Activated T-cell treated with anti-CD3 and anti-CD28 coated beads, Interleukin-2, amount 50 U/mL, for 24 hours (primary cell): Measurements from ENCODE around the gene LNPEP.

Experiments
- DNase-seq: peaks from one replicate; pipeline ENCODE4 v3.0.0-alpha.2; 2020
- H3K27ac Mint-ChIP-seq: 2 replicates; pipeline ENCODE4 v1.8.0; 2020; ENCODE audit warnings: mild to moderate bottlenecking, mixed read lengths
- H3K27me3 Mint-ChIP-seq: 2 replicates; pipeline ENCODE4 v1.8.0; 2020; ENCODE audit warnings: mixed read lengths
- H3K36me3 Mint-ChIP-seq: 2 replicates; pipeline ENCODE4 v1.8.0; 2020; ENCODE audit warnings: low read depth, mixed read lengths
- H3K4me1 Mint-ChIP-seq: 2 replicates; pipeline ENCODE4 v1.8.0; 2020; ENCODE audit warnings: low read depth, mixed read lengths
- H3K4me3 Mint-ChIP-seq: 2 replicates; pipeline ENCODE4 v1.8.0; 2020; ENCODE audit warnings: mild to moderate bottlenecking, moderate library complexity, mixed read lengths
- H3K9me3 Mint-ChIP-seq: 2 replicates; pipeline ENCODE4 v1.8.0; 2020; ENCODE audit warnings: mixed read lengths

The LNPEP gene

GRCh38 chr5:96990102-96990501 lies 54.2 kb downstream of the LNPEP start:
- H3K36me3 Mint-ChIP-seq: peaks cover 88% of the 10 kb centered on the region
- H3K4me3 Mint-ChIP-seq: no peak overlapping the region
- H3K4me1 Mint-ChIP-seq: peaks cover 58% of the 10 kb centered on the region
- H3K27ac Mint-ChIP-seq: no peak overlapping the region
- no peaks in the 10 kb centered on the region for H3K27me3 Mint-ChIP-seq
- DNase-seq: no peak
- no peaks in the 10 kb centered on the region for H3K9me3 Mint-ChIP-seq

GRCh38 chr5:96991708-96992107 lies 55.8 kb downstream of the LNPEP start:
- Mint-ChIP-seq H3K4me3 (no peak overlapping the region), H3K27me3 (no peaks in the 10 kb centered on the region), H3K4me1 (peaks cover 44% of the 10 kb centered on the region), H3K36me3 (peaks cover 85% of the 10 kb centered on the region), H3K27ac (peak overlapping the region; percentile 23), H3K9me3 (no peaks in the 10 kb centered on the region)
- no peak for DNase-seq

GRCh38 chr5:96993760-96994159 lies 57.9 kb downstream of the LNPEP start:
- Mint-ChIP-seq H3K4me1 (peaks cover 45% of the 10 kb centered on the region), H3K4me3 (no peak overlapping the region), H3K27me3 (no peaks in the 10 kb centered on the region), H3K36me3 (peaks cover 82% of the 10 kb centered on the region), H3K9me3 (no peaks in the 10 kb centered on the region), H3K27ac (no peak overlapping the region)
- DNase-seq: no peak

GRCh38 chr5:96994493-96994892 lies 58.6 kb downstream of the LNPEP start:
- Mint-ChIP-seq H3K27ac (peak overlapping the region; percentile 62), H3K36me3 (peaks cover 86% of the 10 kb centered on the region), H3K4me3 (no peak overlapping the region), H3K4me1 (peaks cover 48% of the 10 kb centered on the region), H3K27me3 (no peaks in the 10 kb centered on the region), H3K9me3 (no peaks in the 10 kb centered on the region)
- DNase-seq: no peak

GRCh38 chr5:96995419-96995818 lies 59.5 kb downstream of the LNPEP start:
- peak overlapping the region; percentile 56 for H3K27ac Mint-ChIP-seq
- no peaks in the 10 kb centered on the region for H3K9me3 Mint-ChIP-seq
- H3K4me1 Mint-ChIP-seq: peaks cover 42% of the 10 kb centered on the region
- H3K27me3 Mint-ChIP-seq: no peaks in the 10 kb centered on the region
- no peak overlapping the region for H3K4me3 Mint-ChIP-seq
- no peak for DNase-seq
- peaks cover 76% of the 10 kb centered on the region for H3K36me3 Mint-ChIP-seq

GRCh38 chr5:96997265-96997859 lies 61.5 kb downstream of the LNPEP start:
- Mint-ChIP-seq H3K4me3 (no peak overlapping the region), H3K36me3 (peaks cover 57% of the 10 kb centered on the region)
- no peak for DNase-seq

GRCh38 chr5:96999856-97000255 lies 64.0 kb downstream of the LNPEP start:
- H3K36me3 Mint-ChIP-seq: peaks cover 33% of the 10 kb centered on the region
- no peak overlapping the region for H3K4me3 Mint-ChIP-seq
- no peaks in the 10 kb centered on the region for H3K27me3 Mint-ChIP-seq
- H3K4me1 Mint-ChIP-seq: peaks cover 17% of the 10 kb centered on the region
- H3K27ac Mint-ChIP-seq: no peak overlapping the region
- no peak for DNase-seq
- no peaks in the 10 kb centered on the region for H3K9me3 Mint-ChIP-seq

More at GRCh38 chr5:96997265-96997859, 61.5 kb downstream of the LNPEP start:
- Mint-ChIP-seq H3K27ac (no peak overlapping the region), H3K4me1 (peaks cover 35% of the 10 kb centered on the region), H3K9me3 (no peaks in the 10 kb centered on the region), H3K27me3 (no peaks in the 10 kb centered on the region)

GRCh38 chr5:97000391-97000790 lies 64.5 kb downstream of the LNPEP start:
- Mint-ChIP-seq H3K9me3 (no peaks in the 10 kb centered on the region), H3K27ac (no peak overlapping the region), H3K4me1 (peaks cover 14% of the 10 kb centered on the region), H3K27me3 (no peaks in the 10 kb centered on the region), H3K4me3 (no peak overlapping the region), H3K36me3 (peaks cover 28% of the 10 kb centered on the region)
- no peak for DNase-seq

- Mint-ChIP-seq H3K9me3 (no peaks in the 10 kb centered on the region), H3K27ac (no peak overlapping the region), H3K36me3 (peaks cover 33% of the 10 kb centered on the region), H3K4me3 (no peak overlapping the region), H3K4me1 (peaks cover 18% of the 10 kb centered on the region), H3K27me3 (no peaks in the 10 kb centered on the region)
- DNase-seq: no peak
These were observed 67.1 kb downstream of the LNPEP start for GRCh38 chr5:97002983-97003382.

GRCh38 chr5:97004423-97005060 lies 68.7 kb downstream of the LNPEP start:
- no peak overlapping the region for H3K4me3 Mint-ChIP-seq
- H3K36me3 Mint-ChIP-seq: peaks cover 25% of the 10 kb centered on the region
- peaks cover 17% of the 10 kb centered on the region for H3K4me1 Mint-ChIP-seq
- no peak for DNase-seq
- no peak overlapping the region for H3K27ac Mint-ChIP-seq
- no peaks in the 10 kb centered on the region for H3K9me3 Mint-ChIP-seq
- H3K27me3 Mint-ChIP-seq: no peaks in the 10 kb centered on the region

GRCh38 chr5:97006454-97007060 lies 70.7 kb downstream of the LNPEP start:
- Mint-ChIP-seq H3K9me3 (no peaks in the 10 kb centered on the region), H3K4me3 (no peak overlapping the region), H3K36me3 (peaks cover 39% of the 10 kb centered on the region), H3K4me1 (peaks cover 18% of the 10 kb centered on the region), H3K27me3 (no peaks in the 10 kb centered on the region), H3K27ac (no peak overlapping the region)
- DNase-seq: no peak

GRCh38 chr5:97009212-97009898 lies 73.5 kb downstream of the LNPEP start:
- Mint-ChIP-seq H3K27me3 (no peaks in the 10 kb centered on the region), H3K27ac (peak overlapping the region; percentile 66), H3K9me3 (no peaks in the 10 kb centered on the region), H3K36me3 (peaks cover 52% of the 10 kb centered on the region), H3K4me1 (peaks cover 18% of the 10 kb centered on the region), H3K4me3 (no peak overlapping the region)
- no peak for DNase-seq

GRCh38 chr5:97009921-97010320 lies 74.0 kb downstream of the LNPEP start:
- Mint-ChIP-seq H3K4me3 (no peak overlapping the region), H3K27me3 (no peaks in the 10 kb centered on the region), H3K9me3 (no peaks in the 10 kb centered on the region), H3K4me1 (peaks cover 18% of the 10 kb centered on the region), H3K27ac (no peak overlapping the region), H3K36me3 (peaks cover 57% of the 10 kb centered on the region)
- no peak for DNase-seq

GRCh38 chr5:97010606-97011005 lies 74.7 kb downstream of the LNPEP start:
- Mint-ChIP-seq H3K36me3 (peaks cover 63% of the 10 kb centered on the region), H3K4me1 (peaks cover 18% of the 10 kb centered on the region), H3K27me3 (no peaks in the 10 kb centered on the region), H3K9me3 (no peaks in the 10 kb centered on the region), H3K4me3 (no peak overlapping the region), H3K27ac (no peak overlapping the region)
- DNase-seq: no peak

GRCh38 chr5:97011567-97011966 lies 75.7 kb downstream of the LNPEP start:
- no peak overlapping the region for H3K27ac Mint-ChIP-seq
- H3K4me3 Mint-ChIP-seq: no peak overlapping the region
- no peaks in the 10 kb centered on the region for H3K9me3 Mint-ChIP-seq
- DNase-seq: no peak
- H3K27me3 Mint-ChIP-seq: no peaks in the 10 kb centered on the region
- H3K36me3 Mint-ChIP-seq: peaks cover 64% of the 10 kb centered on the region
- peaks cover 18% of the 10 kb centered on the region for H3K4me1 Mint-ChIP-seq
